CD8-positive, alpha-beta memory T cell (primary cell): ENCODE measurements around the gene RBM25. TPM values are rescaled to one million over a fixed set of nuclear protein-coding genes. Genes with fewer than 3 reads are reported as not detected.

Experiments used
- CTCF ChIA-PET: fragments of 350-600 bp; sonication (Branson Sonifier 250); formaldehyde crosslinking; loops from one replicate; lab custom pipeline; 2021; ENCODE audit warnings: antibody characterized with exemption; lab: Charles Lee
- POLR2A ChIA-PET: fragments of 350-600 bp; sonication (Branson Sonifier 250); formaldehyde crosslinking; loops from one replicate; lab custom pipeline; 2021; ENCODE audit warnings: antibody characterized with exemption; lab: Charles Lee
- DNase-seq, 5 donors: peaks; one replicate each; pipeline versions ENCODE4 v3.0.0 to v3.0.0-alpha.2; 2020 to 2022; ENCODE audit warnings: mixed read lengths in 1 of 5
- H3K27ac ChIP-seq: one replicate; pipeline ENCODE4 v1.7.0; 2013; ENCODE audit warnings: low read depth, mild to moderate bottlenecking, low read length, moderate library complexity
- H3K27me3 ChIP-seq: 2 replicates; pipeline ENCODE4 v1.7.0; 2013; ENCODE audit warnings: low read length, mild to moderate bottlenecking; ENCODE audit not compliant: insufficient read depth, poor library complexity, severe bottlenecking
- H3K36me3 ChIP-seq: 2 replicates; pipeline ENCODE4 v1.7.0; 2013; ENCODE audit warnings: mild to moderate bottlenecking, low read length, moderate library complexity; ENCODE audit not compliant: insufficient read depth
- H3K4me1 ChIP-seq: 2 replicates; pipeline ENCODE4 v1.7.0; 2013; ENCODE audit warnings: mild to moderate bottlenecking, low read length, moderate library complexity; ENCODE audit not compliant: insufficient read depth
- H3K4me3 ChIP-seq: 2 replicates; pipeline ENCODE4 v1.7.0; 2013; ENCODE audit warnings: mild to moderate bottlenecking, low read length
- H3K9me3 ChIP-seq: 2 replicates; pipeline ENCODE4 v1.7.0; 2013; ENCODE audit warnings: mild to moderate bottlenecking, low read length
- H3K27ac Mint-ChIP-seq, 8 donors: one replicate each; pipeline ENCODE4 v1.8.0; 2020 to 2021; ENCODE audit warnings: mixed read lengths in 8 of 8, mild to moderate bottlenecking in 6 of 8, inconsistent platforms in 3 of 8, moderate library complexity in 3 of 8
- H3K27me3 Mint-ChIP-seq, 2 donors: one replicate each; pipeline ENCODE4 v1.8.0; 2020 to 2021; ENCODE audit warnings: mixed read lengths in 2 of 2, mild to moderate bottlenecking in 1 of 2, moderate library complexity in 1 of 2
- H3K36me3 Mint-ChIP-seq, 3 donors: one replicate each; pipeline ENCODE4 v1.8.0; 2020 to 2021; ENCODE audit warnings: mixed read lengths in 3 of 3, inconsistent platforms in 1 of 3, mild to moderate bottlenecking in 1 of 3
- H3K4me1 Mint-ChIP-seq, 3 donors: one replicate each; pipeline ENCODE4 v1.8.0; 2020 to 2021; ENCODE audit warnings: mixed read lengths in 3 of 3, inconsistent platforms in 1 of 3, mild to moderate bottlenecking in 1 of 3
- H3K4me3 Mint-ChIP-seq, 7 donors: one replicate each; pipeline ENCODE4 v1.8.0; 2020 to 2021; ENCODE audit warnings: mixed read lengths in 7 of 7, mild to moderate bottlenecking in 6 of 7, moderate library complexity in 4 of 7, inconsistent platforms in 2 of 7
- H3K9me3 Mint-ChIP-seq, 5 donors: one replicate each; pipeline ENCODE4 v1.8.0; 2020 to 2022; ENCODE audit warnings: mixed read lengths in 5 of 5, mild to moderate bottlenecking in 3 of 5, moderate library complexity in 2 of 5, inconsistent platforms in 1 of 5
- polyA plus RNA-seq: library from polyadenylated mRNA; unstranded; fragments of 300-500 nt; fragmentation: Illumina TruSeq; gene quantifications from one replicate; pipeline ENCODE4 v1.2.3, GENCODE V29; 2021
- total RNA-seq, 2 experiments: library from RNA; stranded (reverse); gene quantifications; one replicate each; pipeline ENCODE4 v1.2.3, GENCODE V29; 2021

The RBM25 gene
- total and polyA plus RNA-seq, 3 experiments from 2014 or later = 67.0 to 99.2 (median 96.5) TPM

DNA sequence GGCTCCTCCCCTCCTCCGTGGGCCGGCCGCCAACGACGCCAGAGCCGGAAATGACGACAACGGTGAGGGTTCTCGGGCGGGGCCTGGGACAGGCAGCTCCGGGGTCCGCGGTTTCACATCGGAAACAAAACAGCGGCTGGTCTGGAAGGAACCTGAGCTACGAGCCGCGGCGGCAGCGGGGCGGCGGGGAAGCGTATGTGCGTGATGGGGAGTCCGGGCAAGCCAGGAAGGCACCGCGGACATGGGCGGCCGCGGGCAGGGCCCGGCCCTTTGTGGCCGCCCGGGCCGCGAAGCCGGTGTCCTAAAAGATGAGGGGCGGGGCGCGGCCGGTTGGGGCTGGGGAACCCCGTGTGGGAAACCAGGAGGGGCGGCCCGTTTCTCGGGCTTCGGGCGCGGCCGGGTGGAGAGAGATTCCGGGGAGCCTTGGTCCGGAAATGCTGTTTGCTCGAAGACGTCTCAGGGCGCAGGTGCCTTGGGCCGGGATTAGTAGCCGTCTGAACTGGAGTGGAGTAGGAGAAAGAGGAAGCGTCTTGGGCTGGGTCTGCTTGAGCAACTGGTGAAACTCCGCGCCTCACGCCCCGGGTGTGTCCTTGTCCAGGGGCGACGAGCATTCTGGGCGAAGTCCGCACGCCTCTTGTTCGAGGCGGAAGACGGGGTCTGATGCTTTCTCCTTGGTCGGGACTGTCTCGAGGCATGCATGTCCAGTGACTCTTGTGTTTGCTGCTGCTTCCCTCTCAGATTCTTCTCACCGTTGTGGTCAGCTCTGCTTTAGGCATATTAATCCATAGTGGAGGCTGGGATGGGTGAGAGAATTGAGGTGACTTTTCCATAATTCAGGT lies 78.3 kb downstream of the RBM25 start, which contains the start of gene PSEN1:
PSEN1 (plus strand) TSS at position 121 of the 839 bp plus-strand sequence. CDS start 11,513 bp downstream, outside the sequence.
- H3K27ac Mint-ChIP-seq = peak within 1 kb of the TSS; percentile 92 to 99 (median 98)
- CTCF ChIA-PET = no interaction called here

DNA sequence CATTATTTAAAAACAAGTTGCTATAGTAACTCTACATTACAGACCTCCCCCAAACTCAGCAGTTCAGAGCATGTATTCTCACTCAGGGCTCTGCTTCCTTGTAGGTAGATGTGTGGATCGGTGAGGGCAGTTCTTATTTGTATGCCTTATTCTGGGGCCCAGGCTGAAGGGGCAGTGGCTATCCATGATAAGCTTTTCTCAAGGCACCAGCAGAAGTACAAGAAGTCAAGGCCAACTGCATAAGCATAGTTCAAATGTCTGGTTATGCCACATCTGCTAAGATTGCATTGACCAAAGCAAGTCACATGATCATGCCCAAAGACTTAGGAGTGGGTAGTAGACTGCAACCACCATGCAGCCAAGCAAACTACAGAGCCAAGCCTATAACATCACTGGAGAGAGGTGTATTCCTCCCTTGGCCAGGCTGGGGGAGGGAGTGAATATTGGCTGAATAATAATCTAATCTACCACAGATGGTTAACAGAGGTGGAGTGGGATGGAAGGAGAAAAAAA lies 82.5 kb downstream of the RBM25 start:
- Mint-ChIP-seq H3K4me3 (peak overlapping the region in 1 of 7 donors; percentile 60), H3K9me3 (no peaks in the 10 kb centered on the region), H3K27me3 (peaks cover 0 to 2% of the 10 kb centered on the region in 2 donors), H3K4me1 (peaks cover 41 to 65% (median 49%) of the 10 kb centered on the region in 3 donors), H3K36me3 (peaks cover 0 to 22% (median 0%) of the 10 kb centered on the region in 3 donors), H3K27ac (peak overlapping the region in 7 of 8 donors; percentile 19 to 71 (median 23))
- Histone ChIP-seq H3K4me1 (peaks cover 16% of the 10 kb centered on the region), H3K27ac (no peak overlapping the region), H3K36me3 (no peaks in the 10 kb centered on the region), H3K27me3 (no peaks in the 10 kb centered on the region), H3K4me3 (no peak overlapping the region), H3K9me3 (no peaks in the 10 kb centered on the region)
- POLR2A ChIA-PET = no interaction called here
- no peak for DNase-seq
- CTCF ChIA-PET = no interaction called here

More for the DNA sequence above, 78.3 kb downstream of the RBM25 start, which contains the start of gene PSEN1:
- Histone ChIP-seq H3K9me3 (no peaks in the 10 kb centered on the region), H3K27ac (peak within 1 kb of the TSS; percentile 94), H3K36me3 (no peaks in the 10 kb centered on the region), H3K4me3 (peak within 1 kb of the TSS; percentile 78), H3K27me3 (no peaks in the 10 kb centered on the region), H3K4me1 (peaks cover 10% of the 10 kb centered on the region)
- Mint-ChIP-seq H3K9me3 (peaks cover 0 to 10% (median 2%) of the 10 kb centered on the region in 5 donors), H3K4me3 (peak within 1 kb of the TSS; percentile 91 to 97 (median 95)), H3K27me3 (peaks cover 0 to 2% of the 10 kb centered on the region in 2 donors), H3K4me1 (peaks cover 31 to 40% (median 37%) of the 10 kb centered on the region in 3 donors), H3K36me3 (peaks cover 0 to 15% (median 10%) of the 10 kb centered on the region in 3 donors)
- DNase-seq = peak; percentile 98 to 99 (median 99)
- POLR2A ChIA-PET = interaction anchor here (0.6 to 1.9 kb wide), 6 partner anchors 11 to 109 kb away, joined by 3 to 28 read pairs (median 4); partner anchors contain the start of genes RBM25 and ZFYVE1

DNA sequence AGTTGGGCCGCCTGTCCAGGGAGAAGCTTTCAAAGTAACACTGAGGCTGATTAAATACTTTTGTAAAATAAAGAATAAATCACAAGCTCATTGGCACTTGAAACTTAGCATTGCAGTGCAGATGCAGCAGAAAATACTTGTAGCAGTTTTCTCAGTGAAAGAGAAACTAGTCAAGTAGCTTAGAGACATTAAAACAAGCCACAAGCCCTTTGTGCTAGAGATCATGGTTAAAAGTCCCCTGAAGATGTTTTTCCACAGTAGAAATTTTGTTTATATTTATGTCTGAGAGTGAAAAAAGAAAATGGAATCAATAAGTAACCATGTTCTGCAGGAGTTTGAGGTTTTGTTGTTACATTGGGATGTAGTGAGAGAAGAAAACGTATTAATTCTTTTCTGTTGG lies 83.9 kb downstream of the RBM25 start:
- Histone ChIP-seq H3K27me3 (no peaks in the 10 kb centered on the region), H3K27ac (no peak overlapping the region), H3K9me3 (no peaks in the 10 kb centered on the region), H3K36me3 (no peaks in the 10 kb centered on the region), H3K4me3 (no peak overlapping the region), H3K4me1 (peaks cover 13% of the 10 kb centered on the region)
- Mint-ChIP-seq H3K9me3 (no peaks in the 10 kb centered on the region), H3K27ac (peak overlapping the region in 7 of 8 donors; percentile 1 to 75 (median 49)), H3K4me3 (no peak overlapping the region), H3K36me3 (peaks cover 0 to 20% (median 0%) of the 10 kb centered on the region in 3 donors), H3K4me1 (peaks cover 34 to 61% (median 46%) of the 10 kb centered on the region in 3 donors), H3K27me3 (no peaks in the 10 kb centered on the region)
- POLR2A ChIA-PET = no interaction called here
- DNase-seq = no peak
- CTCF ChIA-PET = no interaction called here

DNA sequence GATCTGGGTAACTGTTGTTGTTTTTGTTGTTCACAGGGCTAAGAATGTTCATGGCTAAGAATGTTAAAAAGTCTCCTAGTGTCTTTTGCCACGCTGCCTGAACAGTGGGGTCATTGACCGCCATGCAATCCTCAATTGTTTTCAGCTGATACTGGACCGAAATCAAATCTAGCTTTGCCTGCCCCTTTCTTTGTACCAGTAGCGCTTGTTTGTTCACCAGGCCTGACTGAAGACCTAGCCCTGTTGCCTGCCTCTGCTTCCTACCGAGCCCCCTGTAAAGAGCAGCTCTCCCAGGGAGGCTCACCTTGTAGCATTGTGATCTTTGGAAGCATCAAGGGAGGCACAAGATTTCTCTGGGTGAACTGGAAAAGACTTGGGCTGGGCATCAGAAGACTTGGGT lies 84.7 kb downstream of the RBM25 start:
- H3K27me3 Mint-ChIP-seq = no peaks in the 10 kb centered on the region
- ChIA-PET CTCF (no interaction called here), POLR2A (no interaction called here)
- peaks cover 4% of the 10 kb centered on the region for H3K36me3 ChIP-seq
- H3K4me3 ChIP-seq = no peak overlapping the region
- no peak for DNase-seq
- H3K27me3 ChIP-seq = no peaks in the 10 kb centered on the region
- H3K4me1 Mint-ChIP-seq = peaks cover 29 to 58% (median 46%) of the 10 kb centered on the region in 3 donors
- H3K36me3 Mint-ChIP-seq = peaks cover 0 to 26% (median 0%) of the 10 kb centered on the region in 3 donors
- H3K4me3 Mint-ChIP-seq = no peak overlapping the region
- peak overlapping the region; percentile 40 to 86 (median 64) for H3K27ac Mint-ChIP-seq
- no peak overlapping the region for H3K27ac ChIP-seq
- no peaks in the 10 kb centered on the region for H3K9me3 ChIP-seq
- H3K9me3 Mint-ChIP-seq = no peaks in the 10 kb centered on the region
- peaks cover 6% of the 10 kb centered on the region for H3K4me1 ChIP-seq

DNA sequence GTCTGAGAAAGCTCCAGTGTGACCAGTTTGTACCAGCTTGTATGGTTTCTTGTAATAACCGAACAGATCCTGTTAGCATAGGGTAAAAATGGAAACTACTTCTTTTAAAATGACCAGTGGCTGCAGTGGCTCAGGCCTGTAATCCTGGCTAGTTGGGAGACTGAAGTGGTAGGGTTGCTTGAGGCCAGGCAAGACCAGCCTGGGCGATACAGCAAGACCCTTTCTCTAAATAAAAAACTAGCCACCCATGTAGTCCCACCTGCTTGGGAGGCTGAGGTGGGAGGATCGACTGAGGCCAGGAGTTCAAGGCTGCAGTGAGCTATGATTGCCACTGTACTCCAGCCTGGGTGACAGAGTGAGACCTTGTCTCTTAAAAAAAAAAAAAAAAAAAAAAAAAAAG lies 85.3 kb downstream of the RBM25 start:
- Mint-ChIP-seq H3K4me3 (no peak overlapping the region), H3K27ac (peak overlapping the region in 6 of 8 donors; percentile 43 to 86 (median 70)), H3K36me3 (peaks cover 0 to 31% (median 2%) of the 10 kb centered on the region in 3 donors), H3K9me3 (no peaks in the 10 kb centered on the region), H3K27me3 (no peaks in the 10 kb centered on the region), H3K4me1 (peaks cover 29 to 58% (median 46%) of the 10 kb centered on the region in 3 donors)
- ChIA-PET POLR2A (no interaction called here), CTCF (no interaction called here)
- Histone ChIP-seq H3K4me1 (peaks cover 6% of the 10 kb centered on the region), H3K27me3 (no peaks in the 10 kb centered on the region), H3K36me3 (peaks cover 9% of the 10 kb centered on the region), H3K4me3 (no peak overlapping the region), H3K27ac (no peak overlapping the region), H3K9me3 (no peaks in the 10 kb centered on the region)
- no peak for DNase-seq

DNA sequence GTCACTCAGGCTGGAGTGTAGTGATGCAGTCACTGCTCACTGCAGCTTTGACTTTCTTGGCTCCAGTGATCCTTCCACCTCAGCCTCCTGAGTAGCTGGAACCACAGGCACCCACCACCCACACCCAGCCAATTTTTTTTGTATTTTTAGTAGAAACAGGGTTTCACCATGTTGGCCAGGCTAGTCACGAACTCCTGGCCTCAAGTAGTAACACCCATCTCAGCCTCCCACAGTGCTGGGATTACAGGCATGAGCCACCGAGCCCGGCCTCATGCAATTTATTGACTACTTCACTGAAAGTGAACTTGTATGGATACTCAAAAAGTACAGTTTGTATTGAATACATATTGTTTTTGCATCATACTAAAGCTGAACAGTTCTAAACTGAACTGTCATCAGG lies 87.0 kb downstream of the RBM25 start:
- no peaks in the 10 kb centered on the region for H3K27me3 Mint-ChIP-seq
- CTCF ChIA-PET = no interaction called here
- POLR2A ChIA-PET = no interaction called here
- Histone ChIP-seq H3K27me3 (no peaks in the 10 kb centered on the region), H3K36me3 (peaks cover 9% of the 10 kb centered on the region), H3K4me3 (no peak overlapping the region), H3K4me1 (peaks cover 6% of the 10 kb centered on the region), H3K9me3 (no peaks in the 10 kb centered on the region), H3K27ac (no peak overlapping the region)
- H3K4me3 Mint-ChIP-seq = no peak overlapping the region
- DNase-seq = no peak
- peaks cover 0 to 45% (median 2%) of the 10 kb centered on the region in 3 donors for H3K36me3 Mint-ChIP-seq
- peak overlapping the region in 1 of 8 donors; percentile 86 for H3K27ac Mint-ChIP-seq
- H3K4me1 Mint-ChIP-seq = peaks cover 26 to 51% (median 42%) of the 10 kb centered on the region in 3 donors
- no peaks in the 10 kb centered on the region for H3K9me3 Mint-ChIP-seq

DNA sequence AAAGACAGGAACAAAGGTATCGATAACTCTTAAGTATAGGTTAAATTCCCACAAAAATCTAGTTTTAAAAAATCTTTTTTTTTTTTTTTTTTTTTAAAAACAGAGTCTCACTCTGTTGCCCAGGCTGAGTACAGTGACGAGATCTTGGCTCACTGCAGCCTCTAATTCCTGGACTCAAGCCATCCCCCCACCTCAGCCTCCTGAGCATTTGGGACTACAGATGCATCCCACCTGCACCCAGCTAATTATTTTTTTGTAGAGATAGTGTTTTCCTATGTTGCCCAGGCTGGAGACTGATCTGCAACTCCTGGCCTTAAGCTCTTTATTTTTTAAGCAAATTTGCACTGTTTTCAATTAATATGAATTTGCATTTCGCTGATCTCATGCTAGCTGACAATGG lies 87.8 kb downstream of the RBM25 start:
- Mint-ChIP-seq H3K27ac (peak overlapping the region in 6 of 8 donors; percentile 1 to 60 (median 14)), H3K4me3 (no peak overlapping the region), H3K4me1 (peaks cover 19 to 44% (median 36%) of the 10 kb centered on the region in 3 donors), H3K27me3 (no peaks in the 10 kb centered on the region), H3K36me3 (peaks cover 0 to 44% (median 2%) of the 10 kb centered on the region in 3 donors), H3K9me3 (no peaks in the 10 kb centered on the region)
- CTCF ChIA-PET = no interaction called here
- Histone ChIP-seq H3K27ac (no peak overlapping the region), H3K36me3 (peaks cover 9% of the 10 kb centered on the region), H3K9me3 (no peaks in the 10 kb centered on the region), H3K4me1 (peaks cover 6% of the 10 kb centered on the region), H3K4me3 (no peak overlapping the region), H3K27me3 (no peaks in the 10 kb centered on the region)
- POLR2A ChIA-PET = no interaction called here
- no peak for DNase-seq

DNA sequence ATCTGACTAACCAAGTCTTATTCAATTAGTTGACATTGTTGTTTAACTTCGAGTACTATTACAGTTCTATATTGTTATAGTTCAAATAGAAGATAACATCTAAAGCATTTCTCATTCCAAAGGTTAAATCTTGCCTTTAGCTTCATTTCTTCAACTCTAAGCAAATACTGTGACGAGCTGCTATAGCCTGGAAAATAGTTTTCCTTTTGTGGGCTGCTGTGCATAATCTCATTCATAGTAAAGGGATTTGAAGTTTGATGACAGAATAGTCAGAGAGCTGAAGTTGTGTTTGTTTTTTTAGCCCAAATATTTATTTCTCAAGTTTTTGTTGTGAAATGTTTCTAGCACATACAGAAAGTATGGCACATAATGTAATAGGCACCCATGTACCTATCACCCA lies 91.4 kb downstream of the RBM25 start:
- no peaks in the 10 kb centered on the region for H3K27me3 ChIP-seq
- POLR2A ChIA-PET = no interaction called here
- H3K4me1 Mint-ChIP-seq = peaks cover 5 to 20% (median 18%) of the 10 kb centered on the region in 3 donors
- H3K27ac ChIP-seq = no peak overlapping the region
- H3K27ac Mint-ChIP-seq = peak overlapping the region in 1 of 8 donors; percentile 23
- no peaks in the 10 kb centered on the region for H3K4me1 ChIP-seq
- no peaks in the 10 kb centered on the region for H3K27me3 Mint-ChIP-seq
- no peak for DNase-seq
- CTCF ChIA-PET = no interaction called here
- H3K9me3 Mint-ChIP-seq = no peaks in the 10 kb centered on the region
- H3K9me3 ChIP-seq = no peaks in the 10 kb centered on the region
- no peak overlapping the region for H3K4me3 Mint-ChIP-seq
- peaks cover 15% of the 10 kb centered on the region for H3K36me3 ChIP-seq
- peaks cover 0 to 67% (median 4%) of the 10 kb centered on the region in 3 donors for H3K36me3 Mint-ChIP-seq
- no peak overlapping the region for H3K4me3 ChIP-seq
